A549 (cell line): ENCODE results near the gene FOLR1. TPM values are rescaled to one million over a fixed set of nuclear protein-coding genes. Genes with fewer than 3 reads are reported as not detected.

Source experiments
- ATAC-seq, 2 experiments: fragments of 200-7000 bp in 1 of 2; fragments of >200 bp in 1 of 2; cut with Nextera tagmentation in 1 of 2; cut with Tn5 transposase in 1 of 2; 3 replicates each; pipeline versions ENCODE4 v1.8.0 to v1.9.1; 2018 to 2020; ENCODE audit warnings: mild to moderate bottlenecking in 1 of 2, moderate library complexity in 1 of 2
- CTCF ChIA-PET: fragments of 300-600 bp; sonication (Branson Sonifier 250); formaldehyde crosslinking; extraction: SDS; loops from one replicate; lab custom pipeline; 2021; ENCODE audit warnings: antibody characterized with exemption, inconsistent platforms; lab: Yijun Ruan, JAX
- POLR2A ChIA-PET: fragments of 350-600 bp; formaldehyde crosslinking; extraction: SDS; loops from one replicate; lab custom pipeline; 2021; ENCODE audit warnings: antibody characterized with exemption, inconsistent platforms; lab: Yijun Ruan, JAX
- DNase-seq, 2 experiments: peaks; one replicate each; pipeline versions ENCODE4 v3.0.0 to v3.0.0-alpha.2; 2011 to 2016; ENCODE audit warnings: low read depth in 1 of 2, low spot score in 1 of 2
- FAIRE-seq: peaks from 2 replicates; lab custom pipeline; 2011; peaks lifted over from hg19 to GRCh38; lab: Jason Lieb, UNC
- H3K27ac ChIP-seq, 2 experiments: fragments of >200 bp; sonication (Bioruptor Twin); formaldehyde crosslinking; 3 replicates each; pipeline ENCODE4 v1.5.1; 2016 to 2017
- H3K4me1 ChIP-seq: fragments of >200 bp; sonication (Bioruptor Twin); formaldehyde crosslinking; 3 replicates; pipeline ENCODE4 v1.6.1; 2016
- H3K4me2 ChIP-seq: fragments of >200 bp; sonication (Bioruptor Twin); formaldehyde crosslinking; 3 replicates; pipeline ENCODE4 v1.6.1; 2016
- H3K4me3 ChIP-seq: fragments of >200 bp; sonication (Bioruptor Twin); formaldehyde crosslinking; 3 replicates; pipeline ENCODE4 v1.5.1; 2016
- H3K9me3 ChIP-seq: fragments of >200 bp; sonication (Bioruptor Twin); formaldehyde crosslinking; 3 replicates; pipeline ENCODE4 v1.6.1; 2016
- BHLHE40 ChIP-seq: IDR thresholded peaks from 2 replicates; pipeline ENCODE4 v1.6.1; 2012; ENCODE audit warnings: low read depth, low read length, inconsistent platforms
- CBX2 ChIP-seq: fragments of 200-600 bp; sonication (generic); IDR thresholded peaks from 2 replicates; pipeline ENCODE4 v1.6.1; 2016; ENCODE audit warnings: low read depth, mild to moderate bottlenecking, borderline replicate concordance
- CTCF ChIP-seq: fragments of >200 bp; sonication (Bioruptor Twin); formaldehyde crosslinking; IDR thresholded peaks from 3 replicates; pipeline ENCODE4 v1.5.1; 2016
- EHF ChIP-seq: fragments of 250-450 bp; sonication (Bioruptor Pico); IDR thresholded peaks from 2 replicates; pipeline ENCODE4 v1.5.0; 2020; ENCODE audit warnings: mild to moderate bottlenecking
- FOSB ChIP-seq: fragments of 250-450 bp; sonication (Bioruptor Pico); IDR thresholded peaks from 2 replicates; pipeline ENCODE4 v1.5.0; 2020; ENCODE audit warnings: mild to moderate bottlenecking, moderate library complexity
- FOXS1 ChIP-seq: fragments of 250-450 bp; sonication (Bioruptor Pico); IDR thresholded peaks from 2 replicates; pipeline ENCODE4 v1.5.0; 2020; ENCODE audit warnings: mild to moderate bottlenecking, moderate library complexity
- HDAC2 ChIP-seq: fragments of 200-600 bp; sonication (generic); IDR thresholded peaks from 2 replicates; pipeline ENCODE4 v1.6.1; 2016
- HEYL ChIP-seq: fragments of 250-450 bp; sonication (Bioruptor Pico); IDR thresholded peaks from 2 replicates; pipeline ENCODE4 v1.8.0; 2021; ENCODE audit warnings: mild to moderate bottlenecking, moderate library complexity
- HMGXB4 ChIP-seq: fragments of 250-450 bp; sonication (Bioruptor Pico); IDR thresholded peaks from 2 replicates; pipeline ENCODE4 v1.5.0; 2021; ENCODE audit warnings: mild to moderate bottlenecking, moderate library complexity, borderline replicate concordance
- JUN ChIP-seq, 2 experiments: fragments of >200 bp; sonication (Bioruptor Twin); formaldehyde crosslinking; IDR thresholded peaks; 2 replicates in 1 of 2; 3 replicates in 1 of 2; pipeline ENCODE4 v1.6.1; 2016 to 2017
- KDM5A ChIP-seq: fragments of 200-600 bp; sonication (generic); IDR thresholded peaks from 2 replicates; pipeline ENCODE4 v1.6.1; 2016; ENCODE audit warnings: antibody characterized with exemption, mild to moderate bottlenecking
- MAX ChIP-seq: IDR thresholded peaks from 2 replicates; pipeline ENCODE4 v1.6.1; 2012
- MAZ ChIP-seq: fragments of 150-350 bp; IDR thresholded peaks from 2 replicates; pipeline ENCODE4 v1.6.1; 2014; ENCODE audit warnings: antibody characterized with exemption, low read depth, low read length, borderline replicate concordance
- PBX3 ChIP-seq: IDR thresholded peaks from 2 replicates; pipeline ENCODE4 v1.6.1; 2012
- PHF8 ChIP-seq: fragments of 200-600 bp; sonication (generic); IDR thresholded peaks from 2 replicates; pipeline ENCODE4 v1.6.1; 2016; ENCODE audit warnings: low read depth, mild to moderate bottlenecking, antibody characterized with exemption, moderate library complexity, borderline replicate concordance
- RAD21 ChIP-seq, 2 experiments: fragments of >200 bp in 1 of 2; sonication (Bioruptor Twin) in 1 of 2; formaldehyde crosslinking in 1 of 2; IDR thresholded peaks in 1 of 2; conservative IDR thresholded peaks in 1 of 2; 2 replicates in 1 of 2; 3 replicates in 1 of 2; pipeline ENCODE4 v1.6.1; 2012 to 2018; ENCODE audit warnings: inconsistent platforms in 1 of 2
- RARB ChIP-seq: fragments of 250-450 bp; sonication (Bioruptor Pico); IDR thresholded peaks from 2 replicates; pipeline ENCODE4 v1.8.0; 2021; ENCODE audit warnings: mild to moderate bottlenecking, moderate library complexity
- RCOR1 ChIP-seq: fragments of 150-350 bp; IDR thresholded peaks from 2 replicates; pipeline ENCODE4 v1.6.1; 2014; ENCODE audit warnings: antibody characterized with exemption, low read length, low read depth
- RFX5 ChIP-seq: fragments of 450-650 bp; IDR thresholded peaks from 2 replicates; pipeline ENCODE4 v1.7.1; 2014; ENCODE audit warnings: antibody characterized with exemption, mild to moderate bottlenecking, moderate library complexity
- SMC3 ChIP-seq: fragments of >200 bp; sonication (Bioruptor Twin); formaldehyde crosslinking; IDR thresholded peaks from 3 replicates; pipeline ENCODE4 v1.6.1; 2018; ENCODE audit warnings: inconsistent platforms
- SREBF2 ChIP-seq: fragments of 450-650 bp; IDR thresholded peaks from 2 replicates; pipeline ENCODE4 v1.6.1; 2014; ENCODE audit warnings: mild to moderate bottlenecking, moderate library complexity
- WGBS: methylation state at CpG from one replicate; pipeline ENCODE4 v1.1.6; 2017; ENCODE audit errors: missing lambda C conversion rate; 5-methylcytosine and 5-hydroxymethylcytosine counted together
- polyA plus RNA-seq, 4 experiments: library from polyadenylated mRNA; depleted of rRNA in 3 of 4; stranded (reverse); fragments of >200 nt; fragmentation: RNase III in 1 of 4; extraction: RNeasy Plus Mini Kit Qiagen cat#74134 plus additional on column Dnase treatment in 1 of 4; gene quantifications; 2 replicates in 3 of 4; 3 replicates in 1 of 4; pipeline ENCODE4 v1.2.3, GENCODE V29; 2011 to 2017

The FOLR1 gene
- polyA plus RNA-seq, 2 of the 4 experiments (the other 2 are of a cell fraction) = 0.08 to 0.22 TPM

- TF ChIP-seq HMGXB4 (CRISPR knock-in tag) = no peak
- TF ChIP-seq FOSB (CRISPR knock-in tag) = no peak
- no peak for TF ChIP-seq RARB (CRISPR knock-in tag)
- no peak for TF ChIP-seq FOXS1 (CRISPR knock-in tag)
- TF ChIP-seq, all 56 proteins: peak for 0
Measured at GRCh38 chr11:72236083-72236697, 44.2 kb downstream of the FOLR1 start (continued).

GRCh38 chr11:72236774-72237111, 44.8 kb downstream of the FOLR1 start:
- H3K27ac ChIP-seq = no peak overlapping the region
- no peak overlapping the region for H3K4me3 ChIP-seq
- H3K4me2 ChIP-seq = no peak overlapping the region
- 79% methylated on average over 2 of the region's 2 CpGs for WGBS
- no peak for DNase-seq
- ChIA-PET CTCF (interaction anchor here (1.0 to 5.9 kb wide), 17 partner anchors 9 to 248 kb away, joined by 3 to 83 read pairs (median 6); partner anchors contain the start of genes INPPL1 and TOMT), POLR2A (interaction anchor here (1.0 kb wide), 1 partner anchor 13 kb away, joined by 3 read pairs; no protein-coding TSS in a partner anchor)
- FAIRE-seq = no peak
- TF ChIP-seq PHF8 (no peak), RCOR1 (no peak), MAX (no peak), SMC3 (no peak), BHLHE40 (no peak), HDAC2 (no peak), SREBF2 (no peak), MAZ (no peak), CBX2 (no peak), RFX5 (no peak), EHF (CRISPR knock-in tag) (no peak)
- H3K9me3 ChIP-seq = no peaks in the 10 kb centered on the region
- H3K4me1 ChIP-seq = peaks cover 12% of the 10 kb centered on the region
- no peak for ATAC-seq

DNA sequence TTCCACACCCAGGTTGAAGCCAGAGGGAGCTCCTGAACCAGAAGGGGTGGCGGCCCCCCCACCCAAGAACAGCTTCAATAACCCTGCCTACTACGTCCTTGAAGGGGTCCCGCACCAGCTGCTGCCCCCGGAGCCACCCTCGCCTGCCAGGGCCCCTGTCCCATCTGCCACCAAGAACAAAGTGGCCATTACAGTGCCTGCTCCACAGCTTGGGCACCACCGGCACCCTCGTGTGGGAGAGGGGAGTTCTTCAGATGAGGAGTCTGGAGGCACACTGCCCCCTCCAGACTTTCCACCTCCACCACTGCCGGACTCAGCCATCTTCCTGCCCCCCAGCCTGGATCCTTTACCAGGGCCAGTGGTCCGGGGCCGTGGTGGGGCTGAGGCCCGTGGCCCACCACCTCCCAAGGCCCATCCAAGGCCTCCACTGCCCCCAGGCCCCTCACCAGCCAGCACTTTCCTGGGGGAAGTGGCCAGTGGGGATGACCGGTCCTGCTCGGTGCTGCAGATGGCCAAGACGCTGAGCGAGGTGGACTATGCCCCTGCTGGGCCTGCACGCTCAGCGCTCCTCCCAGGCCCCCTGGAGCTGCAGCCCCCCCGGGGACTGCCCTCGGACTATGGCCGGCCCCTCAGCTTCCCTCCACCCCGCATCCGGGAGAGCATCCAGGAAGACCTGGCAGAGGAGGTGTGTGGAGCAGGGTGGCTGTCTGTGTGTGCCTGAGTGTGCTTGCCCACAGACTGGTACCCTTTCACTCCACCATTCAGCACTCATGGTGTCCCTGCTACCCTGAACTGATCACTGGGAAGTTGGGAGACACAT, 45.4 kb downstream of the FOLR1 start:
- ChIA-PET POLR2A (interaction anchor here (1.0 kb wide), 1 partner anchor 14 kb away, joined by 3 read pairs; no protein-coding TSS in a partner anchor), CTCF (interaction anchor here (0.6 to 5.9 kb wide), 33 partner anchors 8 to 259 kb away, joined by 3 to 83 read pairs (median 4); partner anchors contain the start of genes ANAPC15, FOLR2, INPPL1 and TOMT)
- H3K27ac ChIP-seq = no peak overlapping the region
- FAIRE-seq = no peak
- no peak overlapping the region for H3K4me3 ChIP-seq
- TF ChIP-seq KDM5A (no peak), HEYL (CRISPR knock-in tag) (no peak)
- DNase-seq = no peak
- peak in 1 of 2 experiments; percentile 24; a peak in 3 of 6 replicates for ATAC-seq
- no peaks in the 10 kb centered on the region for H3K9me3 ChIP-seq
- WGBS = 88% methylated on average over 13 of the region's 22 CpGs
- H3K4me2 ChIP-seq = no peak overlapping the region
- peaks cover 12% of the 10 kb centered on the region for H3K4me1 ChIP-seq

DNA sequence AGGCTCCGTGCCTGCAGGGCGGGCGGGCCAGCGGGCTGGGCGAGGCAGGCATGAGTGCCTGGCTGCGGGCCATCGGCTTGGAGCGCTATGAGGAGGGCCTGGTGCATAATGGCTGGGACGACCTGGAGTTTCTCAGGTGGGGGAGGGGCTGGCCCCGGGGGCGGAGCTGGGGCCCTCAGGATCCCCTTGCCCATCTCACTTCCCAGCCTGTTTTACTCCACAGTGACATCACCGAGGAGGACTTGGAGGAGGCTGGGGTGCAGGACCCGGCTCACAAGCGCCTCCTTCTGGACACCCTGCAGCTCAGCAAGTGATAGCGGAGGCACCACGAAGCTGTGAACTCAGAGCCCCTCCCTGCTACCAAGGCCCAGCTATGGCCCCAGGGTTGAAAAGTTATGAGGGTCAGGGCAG, 46.1 kb downstream of the FOLR1 start:
- FAIRE-seq (no peak), DNase-seq (peak; percentile 82 to 92)
- CTCF ChIA-PET = interaction anchor here (0.6 to 5.9 kb wide), 28 partner anchors 10 to 260 kb away, joined by 3 to 83 read pairs (median 4); partner anchors contain the start of genes ANAPC15, FOLR2, INPPL1 and TOMT
- 19% methylated on average over 5 of the region's 16 CpGs for WGBS
- peaks cover 12% of the 10 kb centered on the region for H3K4me1 ChIP-seq
- H3K9me3 ChIP-seq = 0 out of 3 replicates have a peak, but pooled peaks cover 1% of the 10 kb centered on the region
- H3K4me3 ChIP-seq = no peak overlapping the region
- H3K27ac ChIP-seq = no peak overlapping the region
- TF ChIP-seq PBX3 (0 out of 2 replicates have a peak, but pooled peaks have one; percentile 38), JUN (IDR thresholded peaks at IDR 0.05) (0 out of 5 replicates have a peak, but pooled peaks of 1 of the 2 experiments have one; percentile 22), RAD21 (conservative IDR thresholded peaks at IDR 0.05 in 1 of 2, IDR thresholded peaks at IDR 0.05 in 1 of 2) (peak; percentile 63 to 65), SMC3 (peak; percentile 70), MAX (no peak), CTCF (peak; percentile 71)
- TF ChIP-seq, all 56 proteins: peak for 5
- peak; percentile 70 to 86 for ATAC-seq
- no peak overlapping the region for H3K4me2 ChIP-seq
- POLR2A ChIA-PET = interaction anchor here (0.9 kb wide), 1 partner anchor 15 kb away, joined by 4 read pairs; no protein-coding TSS in a partner anchor
